Putamen (tissue), 1 donor: Measurements from ENCODE around the gene PDE4D.

Experiments used
- DNase-seq: peaks from one replicate; pipeline ENCODE4 v3.0.0-alpha.2; 2016; ENCODE audit warnings: low spot score

PDE4D gene

DNA sequence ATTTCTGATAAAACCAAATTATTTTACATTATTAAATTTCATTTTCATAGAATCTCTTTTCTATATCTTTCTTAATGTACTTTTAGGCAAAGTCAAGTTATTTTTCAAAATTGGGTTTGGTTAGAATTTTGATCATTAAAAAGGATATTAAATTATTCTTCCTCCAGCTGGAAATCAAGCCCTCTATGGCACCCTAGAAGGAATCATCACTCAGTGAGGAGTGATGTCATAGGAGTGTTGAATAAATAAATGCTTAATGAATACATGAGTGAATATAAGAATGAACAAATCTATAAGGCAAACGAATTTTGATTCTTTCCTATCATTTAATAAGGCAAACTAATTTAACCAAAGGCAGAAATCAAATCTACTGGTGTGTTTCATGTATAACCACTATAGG is 639.9 kb downstream of the PDE4D start:
- no peak for DNase-seq

DNA sequence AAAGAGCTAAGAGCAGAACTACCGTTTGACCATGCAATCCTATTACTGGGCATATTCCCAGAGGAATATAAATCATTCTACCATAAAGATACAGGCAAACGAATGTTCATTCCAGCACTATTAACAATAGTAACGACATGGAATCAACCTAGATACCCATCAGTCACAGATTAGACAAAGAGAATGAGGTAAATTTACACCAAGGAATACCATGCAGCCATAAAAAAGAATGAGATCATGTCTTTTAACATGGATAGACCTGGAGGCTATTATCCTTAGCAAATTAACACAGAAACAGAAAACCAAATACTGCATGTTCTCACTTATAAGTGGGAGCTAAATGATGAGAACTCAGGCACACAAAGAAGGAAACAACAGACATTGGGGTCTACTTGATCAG is 641.9 kb downstream of the PDE4D start:
- DNase-seq, result no peak

DNA sequence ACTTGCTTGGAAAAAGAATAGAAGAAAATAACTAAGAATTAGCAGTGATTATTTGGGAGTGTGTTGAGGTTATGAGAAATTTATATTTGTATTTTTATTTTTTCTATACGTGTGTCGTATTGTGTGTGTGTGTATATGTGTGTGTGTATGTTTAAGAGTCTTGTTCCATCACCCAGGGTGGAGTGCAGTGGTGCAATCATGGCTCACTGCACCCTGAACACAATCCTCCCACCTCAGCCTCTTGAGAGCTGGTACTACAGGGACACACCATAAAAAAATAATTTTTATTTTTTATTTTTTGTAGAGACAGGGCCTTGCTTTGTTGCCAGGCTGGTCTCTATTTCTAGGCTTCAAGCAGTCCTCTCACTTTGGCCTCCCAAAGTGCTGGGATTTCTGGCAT is 643.8 kb downstream of the PDE4D start:
- no peak for DNase-seq

DNA sequence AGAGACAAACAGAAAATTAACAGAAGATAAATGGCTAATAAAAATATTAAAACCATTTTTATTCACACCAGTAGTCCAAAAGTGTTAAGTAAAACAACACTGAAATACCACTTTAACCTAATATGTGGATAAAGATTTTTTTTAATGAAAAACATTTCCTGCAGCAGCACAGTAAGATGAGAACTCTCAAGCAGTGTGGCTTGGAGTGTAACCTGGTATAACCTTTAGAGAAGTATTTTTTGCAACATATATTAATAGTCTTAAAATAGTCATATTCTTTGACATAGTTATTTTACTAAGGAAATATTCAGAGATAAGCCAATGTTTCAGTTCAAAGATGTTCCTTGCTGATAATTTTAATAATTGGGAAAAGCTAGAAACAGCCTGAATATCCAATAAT is 644.4 kb downstream of the PDE4D start:
- no peak for DNase-seq

DNA sequence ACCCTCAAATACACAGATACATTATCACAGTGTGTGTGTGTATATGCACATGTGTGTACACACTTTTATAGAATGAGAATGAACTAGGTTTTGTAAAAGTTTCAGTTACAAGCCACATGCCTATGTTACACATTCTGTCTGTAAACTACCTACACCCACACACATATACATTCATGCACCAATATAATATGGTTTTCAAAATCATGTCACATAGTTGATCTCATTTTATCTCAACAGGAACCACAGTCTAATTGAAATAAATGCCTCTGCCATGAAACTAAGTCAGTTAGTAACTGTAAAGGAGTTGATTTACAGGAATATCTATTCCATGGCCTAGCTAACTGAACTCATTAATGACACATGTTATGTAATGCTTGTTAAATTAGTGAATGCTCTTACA is 646.6 kb downstream of the PDE4D start:
- DNase-seq, result no peak

DNA sequence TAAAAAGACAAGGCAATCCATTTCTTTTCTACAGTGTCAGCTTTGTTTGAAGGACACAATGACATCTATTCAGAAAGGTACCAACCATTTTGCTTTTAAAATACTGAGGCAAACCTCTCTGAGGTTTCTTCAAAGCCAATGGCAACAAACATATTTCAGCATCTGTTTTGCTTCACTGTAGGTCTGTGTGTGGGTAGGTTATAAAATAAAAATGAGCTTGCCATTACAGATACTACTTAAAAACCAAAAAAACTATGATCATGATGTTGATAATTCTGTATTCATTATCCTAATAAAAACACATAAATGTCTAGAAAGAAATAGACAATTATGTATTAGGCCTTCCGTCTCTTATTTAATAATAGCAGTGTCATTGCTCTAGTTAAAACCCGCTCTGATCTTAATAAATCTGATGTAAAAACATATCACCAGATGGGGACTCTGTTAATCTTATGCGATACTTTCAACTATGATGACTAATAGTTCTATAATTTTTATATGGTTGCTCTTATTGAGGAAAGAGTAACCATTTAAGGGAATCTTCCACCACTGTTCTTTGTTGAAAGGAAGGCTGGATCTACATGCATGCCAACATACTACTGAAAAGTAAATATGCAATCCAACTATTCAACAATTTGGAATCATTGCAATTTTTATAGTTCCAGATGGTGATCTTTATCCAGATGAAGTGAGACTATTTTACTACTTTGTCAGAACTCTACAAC is 647.2 kb downstream of the PDE4D start:
- DNase-seq, result no peak

DNA sequence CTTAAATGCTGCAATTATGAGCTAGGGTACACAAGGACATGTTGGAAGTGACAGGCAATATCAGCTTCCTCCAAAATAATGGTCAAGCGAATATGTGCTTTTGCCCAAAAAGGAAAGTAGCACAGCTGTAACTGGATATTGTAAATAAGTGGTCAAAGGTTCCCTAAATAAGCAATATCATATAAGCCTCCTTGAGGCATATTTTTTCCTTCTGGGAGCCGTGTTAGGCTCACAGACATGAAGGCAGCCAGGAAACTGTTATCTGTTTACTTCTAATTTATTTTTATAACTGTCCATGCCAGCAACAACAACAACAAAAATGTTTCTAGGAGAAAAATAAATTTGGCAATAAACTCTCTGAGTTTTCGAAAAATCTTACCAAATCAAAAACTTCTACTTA is 648.3 kb downstream of the PDE4D start:
- DNase-seq, result no peak

DNA sequence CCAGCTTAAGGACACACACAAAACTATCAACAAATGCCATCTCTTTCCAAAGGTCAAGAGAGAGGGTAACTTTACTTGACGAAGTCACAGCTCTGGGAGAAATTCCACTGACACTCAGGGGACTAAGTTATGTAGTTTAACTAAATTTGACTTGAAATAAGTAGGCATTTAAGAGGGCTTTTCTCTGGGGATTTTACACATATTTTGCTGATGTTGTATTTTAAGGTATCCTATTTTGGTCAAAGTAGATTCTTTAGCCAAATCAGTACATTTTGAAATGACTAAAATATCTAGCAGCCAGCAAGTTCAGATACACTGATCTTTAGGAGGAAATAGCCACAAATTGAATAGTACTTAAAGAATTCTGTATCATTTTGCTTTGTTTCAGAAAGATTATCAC is 652.0 kb downstream of the PDE4D start:
- DNase-seq, result no peak

DNA sequence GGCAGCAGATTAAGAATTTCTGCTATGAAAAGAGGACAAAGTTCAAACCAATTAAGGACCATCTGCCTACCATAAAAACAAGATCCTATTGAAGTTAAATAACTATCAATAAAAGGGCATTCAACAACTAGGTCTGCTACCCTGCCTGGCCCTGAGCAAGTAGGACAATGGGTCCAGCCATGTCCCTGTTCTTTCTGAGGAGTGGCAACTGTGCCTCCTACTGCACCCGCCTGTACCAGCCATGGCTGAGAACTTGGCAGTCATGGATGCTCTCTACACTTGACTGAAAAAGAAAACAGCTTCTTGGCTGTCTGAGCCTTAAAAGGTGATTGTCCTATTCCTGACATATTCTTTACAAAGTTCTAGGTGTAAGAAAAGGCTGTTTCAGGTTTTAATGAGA is 652.4 kb downstream of the PDE4D start:
- no peak for DNase-seq

DNA sequence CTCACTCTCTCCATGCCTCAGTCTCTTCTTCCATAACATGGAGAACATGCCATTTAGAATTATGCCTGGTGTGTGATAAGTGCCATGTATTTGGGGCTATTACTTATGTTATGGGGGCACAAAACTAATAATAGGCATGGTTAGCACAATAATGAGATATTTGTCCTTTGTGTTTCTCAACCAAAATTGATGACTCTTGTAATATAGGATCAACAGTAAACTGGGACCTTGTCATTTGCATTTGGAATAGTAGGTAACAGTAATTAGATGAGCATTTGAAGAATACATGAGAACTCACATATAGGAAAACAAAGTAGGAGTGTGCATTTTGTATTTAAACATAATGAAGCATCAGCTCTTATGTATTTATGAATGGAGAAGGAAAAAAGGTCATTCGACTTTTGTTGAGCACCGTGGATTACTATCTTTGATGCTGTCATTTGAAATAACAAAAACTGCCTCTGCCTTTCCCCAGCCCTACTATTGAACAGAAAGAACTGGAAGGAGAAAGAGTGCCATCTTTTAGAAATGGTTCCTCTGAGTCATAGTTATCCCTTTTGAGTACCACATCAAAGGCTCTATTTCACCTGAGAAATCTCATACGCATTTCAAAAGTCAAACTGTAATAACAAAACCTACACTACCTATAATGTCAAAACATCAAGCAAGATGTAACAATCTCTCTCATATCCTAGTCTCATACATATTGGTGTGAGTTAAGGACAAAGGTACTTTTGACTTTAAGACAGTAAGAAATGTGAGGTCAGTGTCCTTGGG is 655.2 kb downstream of the PDE4D start:
- no peak for DNase-seq

DNA sequence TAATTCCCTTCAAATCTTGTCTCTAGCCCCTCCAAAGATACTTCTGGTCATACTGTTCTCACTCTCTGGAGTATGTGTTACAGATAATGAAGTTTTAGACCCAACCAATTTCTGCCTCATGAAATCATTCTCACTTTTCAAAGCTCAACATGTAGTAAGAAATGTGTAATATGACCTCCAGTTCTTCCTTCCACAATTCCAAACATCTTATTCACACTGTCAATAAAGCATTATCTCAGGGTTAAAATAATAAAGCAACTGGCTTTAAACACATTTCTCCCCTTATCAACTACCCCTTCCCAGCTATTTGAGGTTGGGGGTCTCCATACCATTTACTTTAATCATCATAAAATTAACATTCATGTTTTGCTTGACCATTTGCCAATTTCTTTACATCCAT is 656.5 kb downstream of the PDE4D start:
- no peak for DNase-seq

DNA sequence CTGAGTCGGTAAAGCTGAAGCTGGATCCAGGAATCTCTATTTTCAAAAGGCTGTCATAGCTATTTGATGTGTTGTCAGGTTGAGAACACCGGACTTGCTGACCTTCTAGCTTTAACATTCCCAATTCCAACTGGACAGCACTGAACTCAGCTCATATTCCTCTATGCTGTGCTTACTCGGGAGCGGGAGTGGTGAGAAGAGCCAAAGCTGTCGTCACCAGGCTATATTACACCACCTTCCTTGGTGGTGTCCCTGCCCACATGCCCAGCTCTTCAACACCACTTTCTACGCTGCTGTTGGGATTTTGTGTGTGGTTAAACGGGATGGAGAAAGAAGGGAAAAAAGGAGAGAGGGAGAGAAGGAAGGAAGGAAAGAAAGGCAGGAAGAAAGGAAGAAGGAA is 657.1 kb downstream of the PDE4D start:
- no peak for DNase-seq

DNA sequence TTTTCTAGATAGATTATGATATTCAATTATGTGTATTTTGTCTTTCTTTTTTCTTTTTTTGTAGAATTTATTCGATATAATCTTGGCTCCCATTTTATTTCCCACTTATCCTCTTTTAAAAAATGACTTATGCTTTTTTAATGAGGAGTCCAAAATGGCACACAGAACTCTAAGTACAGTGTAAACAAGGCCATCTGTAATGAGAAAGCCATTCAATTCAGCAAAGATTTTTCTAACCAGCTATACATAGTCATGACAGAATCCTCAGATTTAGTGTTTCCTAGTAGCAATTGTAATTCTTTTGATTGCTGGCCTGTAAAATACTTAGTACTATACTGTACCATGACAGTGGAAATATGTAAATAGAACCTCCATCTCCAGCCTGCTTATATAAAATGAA is 659.3 kb downstream of the PDE4D start:
- no peak for DNase-seq

DNA sequence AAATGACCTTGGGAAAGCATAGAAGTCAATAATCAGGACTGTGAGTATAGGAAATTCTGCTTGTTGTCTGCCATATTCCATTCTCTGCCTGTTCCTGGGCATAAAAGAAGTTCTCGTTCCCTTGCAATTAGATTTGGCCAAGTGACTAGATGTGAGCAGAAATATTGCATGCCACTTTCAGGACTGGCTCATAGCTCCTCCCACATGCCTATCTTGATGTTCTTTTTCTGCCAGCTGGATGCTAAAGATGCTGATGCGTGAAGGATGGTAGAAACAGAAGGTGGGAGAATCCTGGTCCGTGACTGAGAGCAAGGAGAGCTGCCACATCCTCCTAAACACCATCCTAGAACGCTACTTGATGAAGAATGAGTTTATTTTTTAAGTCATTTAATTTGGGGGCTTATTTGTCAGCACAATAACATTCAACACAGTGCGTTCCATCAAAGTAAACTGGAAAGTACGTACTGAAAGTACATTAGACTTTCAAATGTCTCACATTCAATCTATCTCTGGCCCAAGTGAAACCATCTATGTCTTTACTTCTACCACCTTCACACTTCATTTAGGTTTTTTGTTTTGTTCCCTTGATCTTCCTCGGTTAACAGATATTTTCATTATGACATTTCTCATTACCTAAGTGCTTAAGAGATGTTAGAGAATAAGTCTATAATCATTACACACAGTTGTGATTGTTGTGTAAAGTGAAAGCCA is 662.1 kb downstream of the PDE4D start:
- no peak for DNase-seq

DNA sequence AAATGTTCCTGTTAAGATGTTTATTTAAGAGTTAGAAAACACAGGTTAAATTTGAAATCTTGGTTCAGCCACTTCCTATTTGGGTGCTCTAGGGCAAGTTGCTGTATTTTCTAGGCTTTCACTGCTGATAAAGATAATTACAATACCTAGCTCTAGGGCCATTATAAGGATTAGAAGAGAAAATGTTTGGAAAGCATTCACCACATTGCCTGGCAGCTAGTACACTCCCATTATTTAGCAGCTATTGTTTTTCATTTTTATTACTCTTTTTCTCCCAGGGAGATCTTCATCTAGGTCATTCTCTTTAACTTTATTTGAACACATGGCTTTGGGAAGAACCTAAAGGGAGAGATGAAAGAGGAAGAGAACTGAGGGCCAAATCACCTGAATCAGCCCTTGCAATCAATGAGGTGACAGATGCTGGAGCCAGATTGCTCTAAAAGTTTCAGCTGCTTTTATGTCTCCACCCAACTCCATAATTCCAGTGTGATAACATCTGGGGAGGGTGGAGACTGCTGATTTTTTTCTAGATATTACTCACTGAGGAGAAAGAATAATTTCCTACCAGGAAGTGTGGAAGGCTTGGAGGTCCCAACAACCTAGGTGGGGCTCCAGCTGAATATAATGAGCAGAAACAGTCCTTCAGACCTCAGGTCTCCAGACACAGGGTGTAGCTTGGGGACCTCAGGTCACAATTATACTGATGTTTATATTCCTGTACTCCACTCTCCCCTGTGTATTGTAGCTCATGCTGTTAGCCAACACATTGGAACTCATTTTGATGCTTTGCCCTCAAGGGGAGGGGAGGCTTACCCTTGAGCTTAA is 670.6 kb downstream of the PDE4D start:
- no peak for DNase-seq

DNA sequence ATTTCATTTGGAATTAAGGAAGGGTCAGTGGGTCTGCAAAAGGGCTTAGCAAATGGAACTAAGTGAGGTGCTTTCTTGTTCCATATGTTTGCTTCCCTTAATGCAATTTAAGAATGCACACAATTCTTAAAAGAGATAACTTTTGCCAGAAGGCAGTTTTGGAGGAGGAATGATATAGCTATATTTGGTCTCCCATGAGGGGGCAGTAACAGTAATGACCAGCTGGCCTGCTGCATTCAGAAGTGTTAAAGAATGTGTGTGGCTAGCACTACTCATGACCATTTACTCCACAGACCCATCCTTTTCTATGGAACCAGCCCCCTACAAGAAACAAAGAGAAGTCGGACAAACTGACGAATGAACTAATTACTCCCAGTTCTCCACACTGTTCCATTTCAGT is 671.8 kb downstream of the PDE4D start:
- DNase-seq, result no peak

DNA sequence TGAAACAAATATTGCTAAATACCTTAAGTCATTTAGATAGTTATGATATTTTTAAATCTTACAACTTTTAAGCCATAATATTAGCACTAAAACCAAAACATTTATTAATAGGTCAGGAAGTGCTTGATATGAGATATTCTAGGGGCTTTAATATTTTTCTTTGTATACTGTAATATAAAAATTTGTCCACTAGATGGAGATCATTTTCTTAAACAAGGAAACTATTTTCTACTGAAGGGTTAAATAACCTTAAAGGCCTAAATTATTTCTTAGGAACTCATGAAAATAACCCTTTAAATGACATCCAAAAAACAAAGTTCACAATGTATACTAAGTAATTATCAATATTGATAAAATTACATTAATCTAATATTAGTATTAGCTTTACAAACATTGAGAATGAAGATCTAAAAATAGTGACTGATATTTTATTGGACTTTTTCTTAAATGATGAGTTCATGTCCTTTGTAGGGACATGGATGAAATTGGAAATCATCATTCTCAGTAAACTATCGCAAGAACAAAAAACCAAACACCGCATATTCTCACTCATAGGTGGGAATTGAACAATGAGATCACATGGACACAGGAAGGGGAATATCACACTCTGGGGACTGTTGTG is 675.0 kb downstream of the PDE4D start:
- no peak for DNase-seq

DNA sequence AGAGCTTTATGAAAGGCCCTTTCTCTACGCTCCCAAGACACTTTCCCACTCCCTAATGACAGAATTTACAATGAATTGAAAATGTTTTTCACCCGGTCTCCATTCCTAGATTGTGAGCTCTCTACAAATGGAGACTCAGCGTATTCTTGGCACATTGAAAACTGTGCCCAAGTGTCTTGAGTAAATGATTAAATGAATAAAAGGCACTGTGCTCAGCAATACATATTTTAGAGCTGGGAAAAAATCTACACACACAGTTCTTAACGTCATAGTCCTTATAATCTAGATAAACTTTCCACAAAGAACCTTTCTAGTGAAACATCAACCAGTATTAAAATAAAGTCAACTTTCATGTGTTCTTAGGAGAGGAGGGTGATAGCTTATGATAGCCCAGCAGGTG is 676.7 kb downstream of the PDE4D start:
- DNase-seq, result no peak

DNA sequence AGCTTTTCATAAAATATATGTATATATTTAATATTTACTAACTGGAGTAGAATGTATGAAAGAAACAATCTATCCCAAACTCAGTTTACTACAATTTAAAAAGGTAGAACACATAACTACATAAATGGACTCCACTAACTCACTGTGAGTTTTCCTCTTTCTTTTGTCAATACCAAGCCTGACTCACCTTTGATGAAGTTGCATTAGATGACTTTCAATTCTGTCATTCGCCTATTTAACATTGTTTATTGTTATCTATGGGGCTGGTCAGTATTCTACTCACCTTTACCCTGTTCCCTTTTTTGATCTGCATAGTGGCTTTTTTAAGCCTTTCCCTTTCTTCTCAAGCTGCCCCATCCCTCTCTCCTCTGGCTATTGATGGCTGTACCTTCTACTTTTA is 680.9 kb downstream of the PDE4D start:
- DNase-seq, result no peak

DNA sequence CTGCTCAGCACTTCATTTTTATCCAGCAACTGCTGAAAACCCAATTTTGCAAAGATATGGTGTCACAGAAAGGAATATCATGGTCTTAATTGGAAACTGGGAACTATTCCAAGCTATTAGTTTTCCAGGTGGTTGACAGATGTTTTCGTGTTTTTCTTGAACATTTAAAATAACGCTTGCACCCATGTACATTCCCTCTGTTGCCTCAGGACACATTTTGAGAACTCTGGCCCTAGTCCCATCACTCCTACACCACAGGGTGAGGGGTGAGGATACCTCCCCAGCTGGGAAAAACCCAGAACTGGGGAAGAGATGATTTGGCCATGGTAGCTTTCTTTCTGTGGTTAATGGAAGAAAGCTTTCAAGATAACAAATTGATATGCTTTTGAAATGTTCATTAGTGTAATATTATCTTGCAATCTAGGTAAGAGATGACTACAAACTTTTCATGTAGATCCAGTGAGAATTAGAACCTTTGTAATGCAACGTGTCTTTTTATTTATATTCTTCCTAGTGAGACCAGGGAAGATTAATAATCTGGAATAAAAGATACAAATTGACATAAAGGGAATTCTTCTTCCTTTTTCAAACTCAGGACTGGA is 683.7 kb downstream of the PDE4D start:
- no peak for DNase-seq

DNA sequence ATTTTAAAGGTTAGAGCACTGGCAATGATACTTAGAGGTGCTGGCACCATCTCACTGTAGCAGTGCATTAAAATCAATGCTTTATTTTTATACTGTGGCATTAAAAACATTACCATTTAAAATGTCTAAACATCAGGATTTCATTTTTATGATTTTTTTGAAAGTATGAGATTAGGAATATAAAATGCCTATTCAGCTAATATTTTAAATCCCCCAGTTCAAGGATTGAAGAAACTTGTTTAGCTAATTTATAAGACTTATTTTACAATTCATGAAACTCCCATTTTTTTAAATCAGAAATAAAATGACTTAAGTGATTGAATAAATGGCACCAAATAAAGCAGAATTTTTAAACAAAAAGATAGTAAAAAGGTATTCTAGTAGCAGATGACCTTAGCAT is 685.1 kb downstream of the PDE4D start:
- no peak for DNase-seq
